Neural cell (in vitro differentiated cells): ENCODE data around the gene RHOF. TPM values are rescaled to one million over a fixed set of nuclear protein-coding genes. Genes with fewer than 3 reads are reported as not detected.

Experiments used
- H2AFZ ChIP-seq: fragments of 200-600, 300-800 bp; sonication (generic), shearing (Covaris generic); 2 replicates; pipeline ENCODE4 v1.6.0; 2014; ENCODE audit warnings: low read depth, mild to moderate bottlenecking, antibody characterized with exemption, low read length, moderate library complexity
- H3F3A ChIP-seq: fragments of 200-600 bp; shearing (Covaris generic); 2 replicates; pipeline ENCODE4 v1.6.1; 2016; ENCODE audit warnings: mild to moderate bottlenecking, moderate library complexity, mixed read lengths, antibody characterized with exemption, low read length; ENCODE audit not compliant: insufficient read depth, poor library complexity, severe bottlenecking
- H3K27ac ChIP-seq: fragments of 200-600, 300-800 bp; sonication (generic), shearing (Covaris generic); 2 replicates; pipeline ENCODE4 v1.5.1; 2014; ENCODE audit warnings: mild to moderate bottlenecking, low read length, moderate library complexity
- H3K27me3 ChIP-seq: fragments of 300-800, 200-600 bp; sonication (generic), shearing (Covaris generic); 2 replicates; pipeline ENCODE4 v1.6.0; 2014; ENCODE audit warnings: mild to moderate bottlenecking, low read depth, low read length, moderate library complexity; ENCODE audit not compliant: insufficient read depth
- H3K36me3 ChIP-seq: fragments of 300-800, 200-600 bp; sonication (generic), shearing (Covaris generic); 2 replicates; pipeline ENCODE4 v1.5.1; 2014; ENCODE audit warnings: mild to moderate bottlenecking, antibody characterized with exemption, low read length, moderate library complexity; ENCODE audit not compliant: insufficient read depth
- H3K4me2 ChIP-seq: fragments of 300-800, 200-600 bp; sonication (generic), shearing (Covaris generic); 2 replicates; pipeline ENCODE4 v1.6.0; 2014; ENCODE audit warnings: mild to moderate bottlenecking, low read length
- H3K4me3 ChIP-seq: fragments of 300-800, 200-600 bp; sonication (generic), shearing (Covaris generic); 2 replicates; pipeline ENCODE4 v1.5.1; 2014; ENCODE audit warnings: mild to moderate bottlenecking, low read length, moderate library complexity
- H3K79me2 ChIP-seq: fragments of 200-600 bp; shearing (Covaris generic); replicated peaks from 2 replicates; pipeline ENCODE4 v1.6.0; 2014; ENCODE audit warnings: mild to moderate bottlenecking, low read length, moderate library complexity; ENCODE audit not compliant: insufficient read depth
- H3K9ac ChIP-seq: fragments of 300-800, 200-600 bp; sonication (generic), shearing (Covaris generic); 2 replicates; pipeline ENCODE4 v1.6.1; 2016; ENCODE audit warnings: mild to moderate bottlenecking, low read length, mixed read lengths
- H3K9me2 ChIP-seq: fragments of 200-600 bp; shearing (Covaris generic); 2 replicates; pipeline ENCODE4 v1.6.1; 2016; ENCODE audit warnings: mild to moderate bottlenecking, low read length, mixed read lengths; ENCODE audit not compliant: insufficient read depth
- H3K9me3 ChIP-seq: fragments of 200-600, 300-800 bp; sonication (generic), shearing (Covaris generic); 2 replicates; pipeline ENCODE4 v1.6.1; 2016; ENCODE audit warnings: mild to moderate bottlenecking, mixed run types, low read length, moderate library complexity, mixed read lengths
- H4K20me1 ChIP-seq: fragments of 200-600 bp; shearing (Covaris generic); 2 replicates; pipeline ENCODE4 v1.6.1; 2016; ENCODE audit warnings: mild to moderate bottlenecking, mixed run types; ENCODE audit not compliant: insufficient read depth
- EP300 ChIP-seq: fragments of 450-650 bp; conservative IDR thresholded peaks from 2 replicates; pipeline ENCODE4 v1.6.1; 2014; ENCODE audit warnings: antibody characterized with exemption, mild to moderate bottlenecking, moderate library complexity; ENCODE audit not compliant: poor library complexity, severe bottlenecking
- EZH2 ChIP-seq: fragments of 200-600, 300-800 bp; shearing (Covaris generic), sonication (generic); IDR thresholded peaks from 2 replicates; pipeline ENCODE4 v1.6.1; 2014; ENCODE audit warnings: antibody characterized with exemption, low read length, borderline replicate concordance, mild to moderate bottlenecking; ENCODE audit not compliant: insufficient read depth, poor library complexity, severe bottlenecking
- MXI1 ChIP-seq: fragments of 450-650 bp; conservative IDR thresholded peaks from 2 replicates; pipeline ENCODE4 v1.6.1; 2014; ENCODE audit warnings: antibody characterized with exemption, mild to moderate bottlenecking; ENCODE audit not compliant: poor library complexity, severe bottlenecking
- POLR2AphosphoS5 ChIP-seq: IDR thresholded peaks from 2 replicates; pipeline ENCODE4 v1.6.1; 2012
- RAD21 ChIP-seq: fragments of 450-650 bp; conservative IDR thresholded peaks from 2 replicates; pipeline ENCODE4 v1.6.1; 2014; ENCODE audit warnings: antibody characterized with exemption, mild to moderate bottlenecking, moderate library complexity
- SMC3 ChIP-seq: fragments of 450-650 bp; conservative IDR thresholded peaks from 2 replicates; pipeline ENCODE4 v1.6.1; 2014; ENCODE audit warnings: antibody characterized with exemption, mild to moderate bottlenecking, moderate library complexity; ENCODE audit not compliant: poor library complexity
- TAF1 ChIP-seq: IDR thresholded peaks from 2 replicates; pipeline ENCODE4 v1.6.1; 2012; ENCODE audit warnings: low read depth
- polyA plus RNA-seq: library from polyadenylated mRNA; depleted of rRNA; stranded (reverse); fragments of >200 nt; gene quantifications from 2 replicates; pipeline ENCODE4 v1.2.3, GENCODE V29; 2014
- TF ChIP-seq, protein P1 (sequence below): IDR thresholded peaks from 2 replicates; pipeline ENCODE4 v1.6.1; 2012; ENCODE audit warnings: borderline replicate concordance
- TF ChIP-seq, protein P2 (sequence below): fragments of 450-650 bp; IDR thresholded peaks from 2 replicates; pipeline ENCODE4 v1.5.1; 2014; ENCODE audit warnings: antibody characterized with exemption, mild to moderate bottlenecking, moderate library complexity; ENCODE audit not compliant: poor library complexity, severe bottlenecking

RHOF gene
- polyA plus RNA-seq, 1 donor from 2014 or later = 14.7 TPM

DNA sequence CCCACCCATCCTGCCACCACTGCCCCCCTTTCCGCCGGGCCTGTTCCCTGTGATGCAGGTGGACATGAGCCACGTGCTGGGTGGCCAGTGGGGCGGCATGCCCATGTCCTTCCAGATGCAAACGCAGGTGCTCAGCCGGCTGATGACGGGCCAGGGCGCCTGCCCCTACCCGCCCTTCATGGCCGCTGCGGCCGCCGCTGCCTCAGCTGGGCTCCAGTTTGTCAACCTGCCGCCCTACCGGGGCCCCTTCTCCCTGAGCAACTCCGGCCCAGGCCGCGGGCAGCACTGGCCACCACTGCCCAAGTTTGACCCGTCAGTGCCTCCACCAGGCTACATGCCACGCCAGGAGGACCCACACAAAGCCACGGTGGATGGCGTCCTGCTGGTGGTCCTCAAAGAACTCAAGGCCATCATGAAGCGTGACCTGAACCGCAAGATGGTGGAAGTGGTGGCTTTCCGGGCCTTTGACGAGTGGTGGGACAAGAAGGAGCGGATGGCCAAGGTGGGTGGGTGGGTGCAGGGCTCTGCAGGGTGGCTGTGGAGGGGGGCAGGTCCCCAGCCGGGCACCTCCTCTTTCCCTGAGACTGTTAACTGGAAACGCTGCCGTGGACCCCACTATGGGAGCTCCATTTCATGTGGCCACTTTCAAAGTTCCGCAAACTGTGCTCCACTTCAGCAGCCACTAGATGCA is 21.1 kb upstream of the RHOF start:
- Histone ChIP-seq H3K4me3 (no peak overlapping the region), H4K20me1 (peaks cover 28% of the 10 kb centered on the region), H3K27ac (no peak overlapping the region), H3F3A (no peaks in the 10 kb centered on the region), H3K9me2 (no peaks in the 10 kb centered on the region), H3K9ac (no peak overlapping the region), H3K27me3 (no peaks in the 10 kb centered on the region), H3K4me2 (no peak overlapping the region), H3K36me3 (no peaks in the 10 kb centered on the region), H3K9me3 (no peaks in the 10 kb centered on the region), H3K79me2 (peaks cover 48% of the 10 kb centered on the region), H2AFZ (no peak overlapping the region)
- TF ChIP-seq SMC3 (no peak), EP300 (no peak), POLR2AphosphoS5 (no peak)
- TF ChIP-seq, protein P1, sequence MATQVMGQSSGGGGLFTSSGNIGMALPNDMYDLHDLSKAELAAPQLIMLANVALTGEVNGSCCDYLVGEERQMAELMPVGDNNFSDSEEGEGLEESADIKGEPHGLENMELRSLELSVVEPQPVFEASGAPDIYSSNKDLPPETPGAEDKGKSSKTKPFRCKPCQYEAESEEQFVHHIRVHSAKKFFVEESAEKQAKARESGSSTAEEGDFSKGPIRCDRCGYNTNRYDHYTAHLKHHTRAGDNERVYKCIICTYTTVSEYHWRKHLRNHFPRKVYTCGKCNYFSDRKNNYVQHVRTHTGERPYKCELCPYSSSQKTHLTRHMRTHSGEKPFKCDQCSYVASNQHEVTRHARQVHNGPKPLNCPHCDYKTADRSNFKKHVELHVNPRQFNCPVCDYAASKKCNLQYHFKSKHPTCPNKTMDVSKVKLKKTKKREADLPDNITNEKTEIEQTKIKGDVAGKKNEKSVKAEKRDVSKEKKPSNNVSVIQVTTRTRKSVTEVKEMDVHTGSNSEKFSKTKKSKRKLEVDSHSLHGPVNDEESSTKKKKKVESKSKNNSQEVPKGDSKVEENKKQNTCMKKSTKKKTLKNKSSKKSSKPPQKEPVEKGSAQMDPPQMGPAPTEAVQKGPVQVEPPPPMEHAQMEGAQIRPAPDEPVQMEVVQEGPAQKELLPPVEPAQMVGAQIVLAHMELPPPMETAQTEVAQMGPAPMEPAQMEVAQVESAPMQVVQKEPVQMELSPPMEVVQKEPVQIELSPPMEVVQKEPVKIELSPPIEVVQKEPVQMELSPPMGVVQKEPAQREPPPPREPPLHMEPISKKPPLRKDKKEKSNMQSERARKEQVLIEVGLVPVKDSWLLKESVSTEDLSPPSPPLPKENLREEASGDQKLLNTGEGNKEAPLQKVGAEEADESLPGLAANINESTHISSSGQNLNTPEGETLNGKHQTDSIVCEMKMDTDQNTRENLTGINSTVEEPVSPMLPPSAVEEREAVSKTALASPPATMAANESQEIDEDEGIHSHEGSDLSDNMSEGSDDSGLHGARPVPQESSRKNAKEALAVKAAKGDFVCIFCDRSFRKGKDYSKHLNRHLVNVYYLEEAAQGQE = no peak

- H3K4me3 ChIP-seq = no peak overlapping the region
- H3K4me2 ChIP-seq = no peak overlapping the region
- H3K36me3 ChIP-seq = no peaks in the 10 kb centered on the region
- H3K9me2 ChIP-seq = no peaks in the 10 kb centered on the region
- peaks cover 31% of the 10 kb centered on the region for H4K20me1 ChIP-seq
- no peak overlapping the region for H3K9ac ChIP-seq
- TF ChIP-seq SMC3 (no peak), POLR2AphosphoS5 (no peak), TAF1 (no peak), MXI1 (no peak), EP300 (no peak), RAD21 (no peak), EZH2 (no peak)
- TF ChIP-seq, protein P1 = no peak
- TF ChIP-seq, protein P2, sequence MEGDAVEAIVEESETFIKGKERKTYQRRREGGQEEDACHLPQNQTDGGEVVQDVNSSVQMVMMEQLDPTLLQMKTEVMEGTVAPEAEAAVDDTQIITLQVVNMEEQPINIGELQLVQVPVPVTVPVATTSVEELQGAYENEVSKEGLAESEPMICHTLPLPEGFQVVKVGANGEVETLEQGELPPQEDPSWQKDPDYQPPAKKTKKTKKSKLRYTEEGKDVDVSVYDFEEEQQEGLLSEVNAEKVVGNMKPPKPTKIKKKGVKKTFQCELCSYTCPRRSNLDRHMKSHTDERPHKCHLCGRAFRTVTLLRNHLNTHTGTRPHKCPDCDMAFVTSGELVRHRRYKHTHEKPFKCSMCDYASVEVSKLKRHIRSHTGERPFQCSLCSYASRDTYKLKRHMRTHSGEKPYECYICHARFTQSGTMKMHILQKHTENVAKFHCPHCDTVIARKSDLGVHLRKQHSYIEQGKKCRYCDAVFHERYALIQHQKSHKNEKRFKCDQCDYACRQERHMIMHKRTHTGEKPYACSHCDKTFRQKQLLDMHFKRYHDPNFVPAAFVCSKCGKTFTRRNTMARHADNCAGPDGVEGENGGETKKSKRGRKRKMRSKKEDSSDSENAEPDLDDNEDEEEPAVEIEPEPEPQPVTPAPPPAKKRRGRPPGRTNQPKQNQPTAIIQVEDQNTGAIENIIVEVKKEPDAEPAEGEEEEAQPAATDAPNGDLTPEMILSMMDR = no peak
- no peaks in the 10 kb centered on the region for H3K27me3 ChIP-seq
- no peaks in the 10 kb centered on the region for H3K9me3 ChIP-seq
- H3F3A ChIP-seq = no peaks in the 10 kb centered on the region
- H2AFZ ChIP-seq = no peak overlapping the region
- no peak overlapping the region for H3K27ac ChIP-seq
- H3K79me2 ChIP-seq = peaks cover 55% of the 10 kb centered on the region
Measured at GRCh38 chr12:121813951-121814350, 20.5 kb upstream of the RHOF start.
